ENCODE results near the gene SLC38A7.

Gene SLC38A7

GRCh38 chr16:58684354-58685083 lies at the start of gene SLC38A7:
Gene SLC38A7, minus strand, starts transcription at chr16:58684770. Its CDS starts 4,644 bp downstream, at chr16:58680126.
- DNase-seq (ENCODE audit: low read depth): peak; percentile 79
- TF ChIP-seq CTCF (conservative IDR thresholded peaks at IDR 0.05; ENCODE audit: control insufficient read depth, insufficient read depth, low read depth, low read length): no peak
- H3K4me3 ChIP-seq (ENCODE audit: control insufficient read depth, low read depth, low read length): peak within 1 kb of the TSS; percentile 98

GRCh38 chr16:58733671-58734458 lies 49.3 kb upstream of the SLC38A7 start, which contains the start of gene GOT2:
Gene GOT2, minus strand, starts transcription at chr16:58734316. Its CDS starts 88 bp downstream, at chr16:58734228.
- peak within 1 kb of the TSS; percentile 85 for H3K4me3 ChIP-seq (ENCODE audit: control insufficient read depth, low read depth, low read length)
- peak; percentile 58 for TF ChIP-seq CTCF (conservative IDR thresholded peaks at IDR 0.05; ENCODE audit: control insufficient read depth, insufficient read depth, low read depth, low read length)
- DNase-seq (ENCODE audit: low read depth): peak; percentile 79

GRCh38 chr16:58733248-58733670 lies 48.7 kb upstream of the SLC38A7 start:
- TF ChIP-seq CTCF (conservative IDR thresholded peaks at IDR 0.05; ENCODE audit: control insufficient read depth, insufficient read depth, low read depth, low read length): no peak
- DNase-seq (ENCODE audit: low read depth): peak; percentile 36
- H3K4me3 ChIP-seq (ENCODE audit: control insufficient read depth, low read depth, low read length): peak overlapping the region; percentile 85

- H3K4me3 ChIP-seq (ENCODE audit: control insufficient read depth, low read depth, low read length): peak overlapping the region; percentile 85
- TF ChIP-seq CTCF (conservative IDR thresholded peaks at IDR 0.05; ENCODE audit: control insufficient read depth, insufficient read depth, low read depth, low read length): no peak
- DNase-seq (ENCODE audit: low read depth): peak; percentile 80
These were observed 48.1 kb upstream of the SLC38A7 start for GRCh38 chr16:58732545-58733247.

GRCh38 chr16:58730724-58731370 lies 46.3 kb upstream of the SLC38A7 start:
- no peak for TF ChIP-seq CTCF (conservative IDR thresholded peaks at IDR 0.05; ENCODE audit: control insufficient read depth, insufficient read depth, low read depth, low read length)
- no peak overlapping the region for H3K4me3 ChIP-seq (ENCODE audit: control insufficient read depth, low read depth, low read length)
- DNase-seq (ENCODE audit: low read depth): no peak
